Bone marrow (tissue), 2 donors: ENCODE measurements around the gene FBXO36.

Experiments used
- DNase-seq, 2 donors: peaks; one replicate each; lab custom pipeline; 2025; lab: John Stamatoyannopoulos, UW

The FBXO36 gene

DNA sequence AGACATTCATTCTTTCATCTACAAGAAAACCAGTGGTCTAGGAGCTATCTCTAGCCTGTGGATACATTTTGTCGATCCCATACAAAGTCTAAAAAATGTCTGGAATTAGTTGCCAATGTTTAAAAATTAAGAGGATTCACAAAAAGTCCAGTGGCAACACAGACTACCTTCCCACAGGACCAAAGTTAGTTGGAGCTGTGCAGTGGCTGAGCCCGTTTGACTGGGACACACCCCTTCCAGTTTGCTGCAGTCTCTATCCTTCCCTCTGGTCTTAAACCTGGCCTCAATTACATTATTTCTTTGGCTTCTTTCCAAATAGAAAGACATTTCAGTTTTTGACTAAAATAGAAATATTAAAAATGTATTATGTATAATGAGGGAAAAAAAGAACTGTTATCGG is 127.8 kb downstream of the FBXO36 start:
- DNase-seq = no peak

DNA sequence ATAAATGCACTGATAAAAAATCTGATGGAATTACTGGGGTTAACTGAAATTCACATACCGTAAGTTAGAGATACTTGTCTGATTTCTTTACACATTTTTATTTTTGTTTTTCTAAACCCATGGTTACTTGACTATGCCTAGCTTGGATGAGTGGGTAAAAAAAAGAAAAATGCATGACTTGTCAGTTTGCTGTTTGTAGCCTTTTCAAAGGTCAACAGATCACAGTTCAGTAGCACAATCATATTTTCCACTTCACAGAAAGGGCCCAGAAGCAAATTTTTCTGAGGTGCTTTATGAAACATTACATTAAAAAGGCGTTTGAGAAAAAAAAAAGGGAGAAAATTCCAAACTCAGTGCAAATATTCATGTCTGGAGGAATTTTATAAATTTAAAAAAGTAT is 130.0 kb downstream of the FBXO36 start:
- no peak for DNase-seq

GRCh38 chr2:230053753-230054478 is 131.6 kb downstream of the FBXO36 start:
- peak in 1 of 2 donors; percentile 51 for DNase-seq

DNA sequence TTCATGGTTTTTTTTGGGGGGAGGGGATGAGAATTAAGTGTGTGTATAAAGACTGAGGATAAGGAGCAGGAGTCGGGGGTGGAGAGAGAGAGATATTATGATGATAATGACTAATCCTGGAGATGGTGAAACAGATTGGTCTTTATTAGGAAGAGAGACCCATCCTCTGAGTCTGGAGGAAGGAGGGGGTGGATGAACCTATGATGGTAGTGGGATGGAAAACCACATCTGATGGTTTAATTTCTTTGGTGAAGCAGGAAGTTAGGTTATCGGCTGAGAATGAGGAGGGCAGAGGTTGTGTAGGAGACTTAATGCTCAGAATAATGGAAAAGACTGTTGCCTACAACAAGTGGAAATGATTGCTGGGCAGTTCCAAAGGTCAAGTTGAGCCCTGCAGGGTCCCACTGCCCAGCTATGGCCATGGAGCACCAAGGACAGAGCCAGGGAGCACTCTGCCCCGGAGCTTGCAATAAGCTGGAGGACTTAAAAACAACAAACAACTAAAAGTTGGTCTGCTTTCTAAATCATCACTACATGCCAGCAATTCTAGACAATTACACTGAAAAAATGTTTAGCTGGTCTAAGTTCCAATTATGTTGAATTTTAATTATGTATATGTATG is 138.5 kb downstream of the FBXO36 start:
- no peak for DNase-seq
